Body of pancreas (tissue), 4 donors: ENCODE measurements around the gene POLR3G.

Source experiments
- POLR2A ChIP-seq, 3 donors: fragments of 450-650 bp; IDR thresholded peaks; one replicate each; pipeline ENCODE4 v1.6.1; 2016; ENCODE audit warnings: antibody characterized with exemption in 3 of 3, mild to moderate bottlenecking in 2 of 3
- TF ChIP-seq, protein P1 (sequence below), 7 experiments: fragments of 450-650 bp in 4 of 7; fragments of 200-600 bp in 3 of 7; sonication (generic) in 3 of 7; IDR thresholded peaks; one replicate each; pipeline ENCODE4 v1.5.1; 2016 to 2019; ENCODE audit warnings: antibody characterized with exemption in 7 of 7

DNA sequence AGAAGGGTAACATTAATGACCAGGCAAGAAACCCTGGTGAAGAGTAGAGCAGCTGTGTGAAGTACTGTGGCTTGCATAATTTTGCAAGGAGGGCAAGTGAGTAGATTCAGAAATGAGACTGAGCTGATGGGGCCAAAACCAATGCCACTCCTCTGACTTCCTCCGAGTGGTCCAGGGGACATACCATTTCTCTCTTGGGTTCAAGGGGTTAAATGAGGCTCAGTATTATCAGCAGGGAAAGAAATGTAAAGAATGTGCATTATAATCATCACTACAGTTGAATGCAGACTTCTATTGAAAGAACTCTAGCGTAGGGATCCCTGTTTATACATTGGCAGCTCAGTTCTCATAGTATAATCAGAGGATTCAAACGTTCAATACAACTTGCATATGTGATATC is 9.9 kb downstream of the POLR3G start:
- TF ChIP-seq POLR2A (IDR thresholded peaks at IDR 0.05), result no peak
- TF ChIP-seq, protein P1, sequence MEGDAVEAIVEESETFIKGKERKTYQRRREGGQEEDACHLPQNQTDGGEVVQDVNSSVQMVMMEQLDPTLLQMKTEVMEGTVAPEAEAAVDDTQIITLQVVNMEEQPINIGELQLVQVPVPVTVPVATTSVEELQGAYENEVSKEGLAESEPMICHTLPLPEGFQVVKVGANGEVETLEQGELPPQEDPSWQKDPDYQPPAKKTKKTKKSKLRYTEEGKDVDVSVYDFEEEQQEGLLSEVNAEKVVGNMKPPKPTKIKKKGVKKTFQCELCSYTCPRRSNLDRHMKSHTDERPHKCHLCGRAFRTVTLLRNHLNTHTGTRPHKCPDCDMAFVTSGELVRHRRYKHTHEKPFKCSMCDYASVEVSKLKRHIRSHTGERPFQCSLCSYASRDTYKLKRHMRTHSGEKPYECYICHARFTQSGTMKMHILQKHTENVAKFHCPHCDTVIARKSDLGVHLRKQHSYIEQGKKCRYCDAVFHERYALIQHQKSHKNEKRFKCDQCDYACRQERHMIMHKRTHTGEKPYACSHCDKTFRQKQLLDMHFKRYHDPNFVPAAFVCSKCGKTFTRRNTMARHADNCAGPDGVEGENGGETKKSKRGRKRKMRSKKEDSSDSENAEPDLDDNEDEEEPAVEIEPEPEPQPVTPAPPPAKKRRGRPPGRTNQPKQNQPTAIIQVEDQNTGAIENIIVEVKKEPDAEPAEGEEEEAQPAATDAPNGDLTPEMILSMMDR (IDR thresholded peaks at IDR 0.05), result no peak
